Vagina (tissue), 2 donors: ENCODE measurements around the gene ZBTB16. TPM values are rescaled to one million over a fixed set of nuclear protein-coding genes. Genes with fewer than 3 reads are reported as not detected.

ENCODE experiments used
- DNase-seq, 2 donors: peaks; one replicate each; pipeline ENCODE4 v3.0.0-alpha.2; 2017; ENCODE audit errors: extremely low spot score in 2 of 2
- H3K27ac ChIP-seq: fragments of 200-600 bp; sonication (generic); one replicate; pipeline ENCODE4 v1.5.1; 2019
- H3K27me3 ChIP-seq: fragments of 200-600 bp; sonication (generic); one replicate; pipeline ENCODE4 v1.5.1; 2019
- H3K36me3 ChIP-seq, 2 donors: fragments of 200-600 bp; sonication (generic); one replicate each; pipeline ENCODE4 v1.5.1; 2017 to 2019
- H3K4me1 ChIP-seq: fragments of 200-600 bp; sonication (generic); one replicate; pipeline ENCODE4 v1.5.1; 2019
- H3K4me3 ChIP-seq, 2 donors: fragments of 200-600 bp; sonication (generic); 1 replicate in 1 of 2; 2 replicates in 1 of 2; pipeline ENCODE4 v1.5.1; 2016 to 2019
- H3K9me3 ChIP-seq: fragments of 200-600 bp; sonication (generic); one replicate; pipeline ENCODE4 v1.5.1; 2019
- CTCF ChIP-seq, 3 experiments: fragments of 450-650 bp in 2 of 3; fragments of 200-600 bp in 1 of 3; sonication (generic) in 1 of 3; IDR thresholded peaks; one replicate each; pipeline ENCODE4 v1.5.1; 2017 to 2019; ENCODE audit warnings: antibody characterized with exemption in 3 of 3, mild to moderate bottlenecking in 2 of 3, moderate library complexity in 2 of 3
- POLR2A ChIP-seq, 2 donors: fragments of 450-650 bp; IDR thresholded peaks; one replicate each; pipeline ENCODE4 v1.6.1; 2017; ENCODE audit warnings: antibody characterized with exemption in 2 of 2, mild to moderate bottlenecking in 2 of 2, moderate library complexity in 2 of 2
- POLR2AphosphoS5 ChIP-seq, 2 donors: sonication (generic); formaldehyde crosslinking; IDR thresholded peaks; one replicate each; pipeline ENCODE4 v1.9.0; 2017; ENCODE audit warnings: antibody characterized with exemption in 2 of 2, mild to moderate bottlenecking in 2 of 2, low read depth in 1 of 2; ENCODE audit not compliant: insufficient read depth in 1 of 2
- intact Hi-C: fragments of 100-400 bp; cut with DNase I; formaldehyde crosslinking; loops from one replicate; pipeline ENCODE4 v1.15.1; 2023
- total RNA-seq: library from RNA; depleted of rRNA; stranded (reverse); fragments of >200 nt; gene quantifications from one replicate; pipeline ENCODE4 v1.2.3, GENCODE V29; 2016

The ZBTB16 gene
- total RNA-seq, 1 donor from 2014 or later, result 243 TPM

DNA sequence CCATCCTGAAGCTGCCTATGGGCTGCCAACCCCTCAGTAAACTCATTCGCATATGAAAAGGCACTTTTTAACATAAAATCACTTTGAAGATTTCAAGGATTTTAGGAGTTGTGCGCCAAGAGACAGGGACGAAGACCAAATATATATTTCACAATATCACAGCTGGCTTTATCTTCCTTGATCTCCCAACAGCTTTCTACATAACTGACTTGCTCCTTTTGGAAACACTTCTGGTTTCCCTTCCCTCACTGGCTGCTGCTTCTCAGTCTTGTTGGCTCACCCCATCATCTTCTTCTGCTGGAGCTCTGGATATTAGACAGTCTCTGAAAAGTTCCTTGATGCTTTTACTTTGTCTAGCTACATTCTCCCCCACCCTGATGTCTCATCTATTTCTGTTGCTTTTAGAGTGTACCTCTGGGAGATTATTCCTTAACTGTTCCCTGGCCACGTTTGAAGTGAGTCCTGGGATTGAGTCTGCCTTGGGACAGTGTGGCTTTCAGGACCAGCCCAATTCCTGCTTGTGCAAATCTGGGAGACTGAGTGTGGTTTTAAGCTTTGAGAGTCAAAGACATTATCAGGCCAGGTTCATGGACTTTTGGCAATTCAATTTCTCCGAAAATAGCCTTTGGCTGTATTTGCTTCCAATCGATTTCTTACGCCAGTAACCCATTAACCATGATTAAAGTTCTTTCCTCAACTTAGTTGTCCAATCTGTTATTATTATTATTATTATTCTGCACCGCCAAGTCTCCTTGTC lies 205.8 kb downstream of the ZBTB16 start:
- Histone ChIP-seq H3K4me1 (peaks cover 24% of the 10 kb centered on the region), H3K27me3 (no peaks in the 10 kb centered on the region), H3K9me3 (no peaks in the 10 kb centered on the region), H3K27ac (no peak overlapping the region), H3K36me3 (no peaks in the 10 kb centered on the region), H3K4me3 (no peak overlapping the region)
- TF ChIP-seq CTCF (IDR thresholded peaks at IDR 0.05) (no peak), POLR2A (IDR thresholded peaks at IDR 0.05) (no peak)
- DNase-seq, result peak in 1 of 2 donors; percentile 40
- intact Hi-C loops, result loop anchor here (5.0 kb wide), 1 partner anchor 368 kb away; no protein-coding TSS in a partner anchor

- Histone ChIP-seq H3K9me3 (no peaks in the 10 kb centered on the region), H3K27ac (no peak overlapping the region), H3K4me1 (no peaks in the 10 kb centered on the region), H3K4me3 (no peak overlapping the region), H3K27me3 (no peaks in the 10 kb centered on the region), H3K36me3 (no peaks in the 10 kb centered on the region)
- intact Hi-C loops, result loop anchor here (5.0 kb wide), 1 partner anchor 372 kb away; no protein-coding TSS in a partner anchor
- no peak for DNase-seq
- no peak for TF ChIP-seq CTCF (IDR thresholded peaks at IDR 0.05)
- TF ChIP-seq POLR2A (IDR thresholded peaks at IDR 0.05), result no peak
- TF ChIP-seq POLR2AphosphoS5 (IDR thresholded peaks at IDR 0.05; ENCODE audit: insufficient read depth in 1 of 2, low read depth in 1 of 2), result no peak
These were observed 210.0 kb downstream of the ZBTB16 start for GRCh38 chr11:114269498-114269897.

GRCh38 chr11:114270531-114271270 lies 211.2 kb downstream of the ZBTB16 start:
- TF ChIP-seq POLR2AphosphoS5 (IDR thresholded peaks at IDR 0.05; ENCODE audit: insufficient read depth in 1 of 2, low read depth in 1 of 2) (no peak), POLR2A (IDR thresholded peaks at IDR 0.05) (no peak), CTCF (IDR thresholded peaks at IDR 0.05) (no peak)
- DNase-seq, result peak; percentile 25 to 49
- Histone ChIP-seq H3K27ac (no peak overlapping the region), H3K4me1 (no peaks in the 10 kb centered on the region), H3K4me3 (no peak overlapping the region), H3K27me3 (no peaks in the 10 kb centered on the region), H3K36me3 (no peaks in the 10 kb centered on the region), H3K9me3 (no peaks in the 10 kb centered on the region)
- intact Hi-C loops, result loop anchor here (10.0 kb wide), 1 partner anchor 494 kb away; no protein-coding TSS in a partner anchor

DNA sequence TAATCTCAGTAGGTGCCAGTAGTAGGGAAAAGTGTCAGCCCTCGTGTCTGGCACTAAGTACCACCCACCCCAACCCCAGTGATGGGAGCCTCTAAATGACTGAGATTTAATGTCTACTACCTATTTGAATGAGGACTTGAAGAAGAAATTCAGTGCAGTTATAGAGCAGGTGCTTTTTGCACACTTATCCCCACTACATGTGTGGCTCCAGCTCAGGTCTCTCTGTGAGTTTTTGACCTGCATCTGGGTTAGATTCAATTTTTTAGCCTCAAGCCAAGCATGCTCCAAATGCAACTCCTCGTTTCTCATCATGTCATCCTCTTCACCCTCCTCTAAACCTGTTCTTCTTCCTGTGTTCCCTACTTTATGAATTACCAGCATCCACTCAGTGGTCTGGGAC lies 211.8 kb downstream of the ZBTB16 start:
- no peaks in the 10 kb centered on the region for H3K9me3 ChIP-seq
- H3K4me3 ChIP-seq, result no peak overlapping the region
- no peak overlapping the region for H3K27ac ChIP-seq
- H3K36me3 ChIP-seq, result no peaks in the 10 kb centered on the region
- DNase-seq, result peak in 1 of 2 donors; percentile 64
- H3K4me1 ChIP-seq, result no peaks in the 10 kb centered on the region
- TF ChIP-seq CTCF (IDR thresholded peaks at IDR 0.05) (no peak), POLR2AphosphoS5 (IDR thresholded peaks at IDR 0.05; ENCODE audit: insufficient read depth in 1 of 2, low read depth in 1 of 2) (no peak), POLR2A (IDR thresholded peaks at IDR 0.05) (no peak)
- no peaks in the 10 kb centered on the region for H3K27me3 ChIP-seq
- intact Hi-C loops, result loop anchor here (10.0 kb wide), 1 partner anchor 493 kb away; no protein-coding TSS in a partner anchor
